ENCODE results near the gene TMTC3.
A peak's percentile ranks its signal among the peaks of the same experiment; 100 is the strongest.

DNA sequence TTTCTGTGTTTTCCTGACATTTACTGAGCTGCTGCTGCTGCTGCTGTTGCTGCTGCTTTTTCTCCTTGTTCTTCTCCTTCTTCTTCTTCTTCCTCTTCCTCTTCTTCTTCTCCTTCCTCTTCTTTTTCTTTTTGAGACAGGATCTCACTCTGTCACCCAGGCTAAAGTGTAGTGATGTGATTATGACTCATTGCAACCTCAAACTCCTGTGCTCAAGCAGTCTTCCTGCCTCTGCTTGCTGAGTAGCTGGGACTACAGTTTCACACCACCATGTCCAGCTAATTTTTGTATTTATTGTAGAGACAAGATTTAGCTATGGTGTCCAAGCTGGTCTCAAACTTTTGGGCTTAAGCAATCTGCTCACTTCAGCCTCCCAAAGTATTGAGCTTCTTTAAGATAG lies 95.8 kb downstream of the TMTC3 start:
- TF ChIP-seq, protein P1, sequence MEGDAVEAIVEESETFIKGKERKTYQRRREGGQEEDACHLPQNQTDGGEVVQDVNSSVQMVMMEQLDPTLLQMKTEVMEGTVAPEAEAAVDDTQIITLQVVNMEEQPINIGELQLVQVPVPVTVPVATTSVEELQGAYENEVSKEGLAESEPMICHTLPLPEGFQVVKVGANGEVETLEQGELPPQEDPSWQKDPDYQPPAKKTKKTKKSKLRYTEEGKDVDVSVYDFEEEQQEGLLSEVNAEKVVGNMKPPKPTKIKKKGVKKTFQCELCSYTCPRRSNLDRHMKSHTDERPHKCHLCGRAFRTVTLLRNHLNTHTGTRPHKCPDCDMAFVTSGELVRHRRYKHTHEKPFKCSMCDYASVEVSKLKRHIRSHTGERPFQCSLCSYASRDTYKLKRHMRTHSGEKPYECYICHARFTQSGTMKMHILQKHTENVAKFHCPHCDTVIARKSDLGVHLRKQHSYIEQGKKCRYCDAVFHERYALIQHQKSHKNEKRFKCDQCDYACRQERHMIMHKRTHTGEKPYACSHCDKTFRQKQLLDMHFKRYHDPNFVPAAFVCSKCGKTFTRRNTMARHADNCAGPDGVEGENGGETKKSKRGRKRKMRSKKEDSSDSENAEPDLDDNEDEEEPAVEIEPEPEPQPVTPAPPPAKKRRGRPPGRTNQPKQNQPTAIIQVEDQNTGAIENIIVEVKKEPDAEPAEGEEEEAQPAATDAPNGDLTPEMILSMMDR (tag by site-specific recombination; IDR thresholded peaks at IDR 0.05), result no peak
- TF ChIP-seq, protein P2, sequence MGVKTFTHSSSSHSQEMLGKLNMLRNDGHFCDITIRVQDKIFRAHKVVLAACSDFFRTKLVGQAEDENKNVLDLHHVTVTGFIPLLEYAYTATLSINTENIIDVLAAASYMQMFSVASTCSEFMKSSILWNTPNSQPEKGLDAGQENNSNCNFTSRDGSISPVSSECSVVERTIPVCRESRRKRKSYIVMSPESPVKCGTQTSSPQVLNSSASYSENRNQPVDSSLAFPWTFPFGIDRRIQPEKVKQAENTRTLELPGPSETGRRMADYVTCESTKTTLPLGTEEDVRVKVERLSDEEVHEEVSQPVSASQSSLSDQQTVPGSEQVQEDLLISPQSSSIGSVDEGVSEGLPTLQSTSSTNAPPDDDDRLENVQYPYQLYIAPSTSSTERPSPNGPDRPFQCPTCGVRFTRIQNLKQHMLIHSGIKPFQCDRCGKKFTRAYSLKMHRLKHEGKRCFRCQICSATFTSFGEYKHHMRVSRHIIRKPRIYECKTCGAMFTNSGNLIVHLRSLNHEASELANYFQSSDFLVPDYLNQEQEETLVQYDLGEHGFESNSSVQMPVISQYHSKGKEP (tag by site-specific recombination; IDR thresholded peaks at IDR 0.05), result no peak
- TF ChIP-seq ZNF138 (tag by site-specific recombination; IDR thresholded peaks at IDR 0.05; ENCODE audit: borderline replicate concordance) (no peak), ZNF324 (tag by site-specific recombination; IDR thresholded peaks at IDR 0.05) (no peak), ZBTB8A (tag by site-specific recombination; IDR thresholded peaks at IDR 0.05) (no peak), ZNF707 (tag by site-specific recombination; IDR thresholded peaks at IDR 0.05) (no peak), YY1 (tag by site-specific recombination; IDR thresholded peaks at IDR 0.05) (no peak), ZNF660 (tag by site-specific recombination; IDR thresholded peaks at IDR 0.05) (no peak), ZNF600 (tag by site-specific recombination; IDR thresholded peaks at IDR 0.05) (no peak), ZNF510 (tag by site-specific recombination; IDR thresholded peaks at IDR 0.05; ENCODE audit: insufficient replicate concordance) (no peak), ZNF157 (tag by site-specific recombination; IDR thresholded peaks at IDR 0.05) (no peak), ZNF121 (tag by site-specific recombination; IDR thresholded peaks at IDR 0.05) (no peak)
- TF ChIP-seq, protein P3, sequence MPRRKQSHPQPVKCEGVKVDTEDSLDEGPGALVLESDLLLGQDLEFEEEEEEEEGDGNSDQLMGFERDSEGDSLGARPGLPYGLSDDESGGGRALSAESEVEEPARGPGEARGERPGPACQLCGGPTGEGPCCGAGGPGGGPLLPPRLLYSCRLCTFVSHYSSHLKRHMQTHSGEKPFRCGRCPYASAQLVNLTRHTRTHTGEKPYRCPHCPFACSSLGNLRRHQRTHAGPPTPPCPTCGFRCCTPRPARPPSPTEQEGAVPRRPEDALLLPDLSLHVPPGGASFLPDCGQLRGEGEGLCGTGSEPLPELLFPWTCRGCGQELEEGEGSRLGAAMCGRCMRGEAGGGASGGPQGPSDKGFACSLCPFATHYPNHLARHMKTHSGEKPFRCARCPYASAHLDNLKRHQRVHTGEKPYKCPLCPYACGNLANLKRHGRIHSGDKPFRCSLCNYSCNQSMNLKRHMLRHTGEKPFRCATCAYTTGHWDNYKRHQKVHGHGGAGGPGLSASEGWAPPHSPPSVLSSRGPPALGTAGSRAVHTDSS (tag by site-specific recombination; IDR thresholded peaks at IDR 0.05), result 0 out of 2 replicates have a peak, but pooled peaks have one; percentile 36
- TF ChIP-seq, protein P4, sequence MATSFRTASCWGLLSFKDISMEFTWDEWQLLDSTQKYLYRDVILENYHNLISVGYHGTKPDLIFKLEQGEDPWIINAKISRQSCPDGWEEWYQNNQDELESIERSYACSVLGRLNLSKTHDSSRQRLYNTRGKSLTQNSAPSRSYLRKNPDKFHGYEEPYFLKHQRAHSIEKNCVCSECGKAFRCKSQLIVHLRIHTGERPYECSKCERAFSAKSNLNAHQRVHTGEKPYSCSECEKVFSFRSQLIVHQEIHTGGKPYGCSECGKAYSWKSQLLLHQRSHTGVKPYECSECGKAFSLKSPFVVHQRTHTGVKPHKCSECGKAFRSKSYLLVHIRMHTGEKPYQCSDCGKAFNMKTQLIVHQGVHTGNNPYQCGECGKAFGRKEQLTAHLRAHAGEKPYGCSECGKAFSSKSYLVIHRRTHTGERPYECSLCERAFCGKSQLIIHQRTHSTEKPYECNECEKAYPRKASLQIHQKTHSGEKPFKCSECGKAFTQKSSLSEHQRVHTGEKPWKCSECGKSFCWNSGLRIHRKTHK (tag by site-specific recombination; IDR thresholded peaks at IDR 0.05), result no peak
